ENCODE data around the gene TEAD2.

DNA sequence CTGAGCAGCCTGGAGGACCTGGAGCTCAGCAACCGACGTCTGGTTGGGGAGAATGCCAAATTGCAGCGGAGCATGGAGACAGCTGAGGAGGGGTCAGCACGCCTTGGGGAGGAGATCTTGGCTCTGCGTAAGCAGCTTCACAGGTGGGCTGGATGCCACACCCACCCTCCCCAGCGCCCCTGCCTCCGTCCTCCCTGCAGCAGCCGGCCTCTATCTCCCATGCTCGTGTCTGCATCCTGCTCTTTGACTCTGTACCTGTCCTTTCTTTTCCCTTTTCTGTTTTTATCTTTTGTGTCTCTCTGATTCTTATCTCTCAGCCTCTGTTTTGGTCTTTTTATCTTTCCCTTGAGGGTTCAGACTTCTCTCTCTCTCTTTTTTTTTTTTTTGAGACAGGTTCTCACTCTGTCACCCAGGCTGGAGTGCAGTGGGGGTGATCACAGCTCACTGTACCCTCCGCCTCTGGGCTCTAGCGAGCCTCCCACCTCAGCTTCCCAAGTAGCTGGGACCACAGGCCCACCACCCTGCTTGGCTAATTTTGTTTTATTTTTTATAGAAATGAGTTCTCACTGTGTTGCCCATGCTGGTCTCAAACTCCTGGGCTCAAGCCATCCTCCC is 35.9 kb upstream of the TEAD2 start:
- TF ChIP-seq, protein P1, sequence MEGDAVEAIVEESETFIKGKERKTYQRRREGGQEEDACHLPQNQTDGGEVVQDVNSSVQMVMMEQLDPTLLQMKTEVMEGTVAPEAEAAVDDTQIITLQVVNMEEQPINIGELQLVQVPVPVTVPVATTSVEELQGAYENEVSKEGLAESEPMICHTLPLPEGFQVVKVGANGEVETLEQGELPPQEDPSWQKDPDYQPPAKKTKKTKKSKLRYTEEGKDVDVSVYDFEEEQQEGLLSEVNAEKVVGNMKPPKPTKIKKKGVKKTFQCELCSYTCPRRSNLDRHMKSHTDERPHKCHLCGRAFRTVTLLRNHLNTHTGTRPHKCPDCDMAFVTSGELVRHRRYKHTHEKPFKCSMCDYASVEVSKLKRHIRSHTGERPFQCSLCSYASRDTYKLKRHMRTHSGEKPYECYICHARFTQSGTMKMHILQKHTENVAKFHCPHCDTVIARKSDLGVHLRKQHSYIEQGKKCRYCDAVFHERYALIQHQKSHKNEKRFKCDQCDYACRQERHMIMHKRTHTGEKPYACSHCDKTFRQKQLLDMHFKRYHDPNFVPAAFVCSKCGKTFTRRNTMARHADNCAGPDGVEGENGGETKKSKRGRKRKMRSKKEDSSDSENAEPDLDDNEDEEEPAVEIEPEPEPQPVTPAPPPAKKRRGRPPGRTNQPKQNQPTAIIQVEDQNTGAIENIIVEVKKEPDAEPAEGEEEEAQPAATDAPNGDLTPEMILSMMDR (conservative IDR thresholded peaks at IDR 0.05; ENCODE audit: low read depth, low read length) = no peak
- TF ChIP-seq EZH2 (IDR thresholded peaks at IDR 0.05; ENCODE audit: low read length, unreplicated experiment) = no peak
